Breast epithelium (tissue), 3 donors: ENCODE data around the gene LSM14B.

Source experiments
- POLR2A ChIP-seq: fragments of 450-650 bp; IDR thresholded peaks from one replicate; pipeline ENCODE4 v1.6.1; 2016; ENCODE audit warnings: antibody characterized with exemption, mild to moderate bottlenecking, moderate library complexity
- TF ChIP-seq, protein P1 (sequence below), 3 donors: fragments of 450-650 bp; IDR thresholded peaks; one replicate each; pipeline ENCODE4 v1.5.1; 2016 to 2017; ENCODE audit warnings: antibody characterized with exemption in 3 of 3, mild to moderate bottlenecking in 3 of 3, moderate library complexity in 3 of 3

DNA sequence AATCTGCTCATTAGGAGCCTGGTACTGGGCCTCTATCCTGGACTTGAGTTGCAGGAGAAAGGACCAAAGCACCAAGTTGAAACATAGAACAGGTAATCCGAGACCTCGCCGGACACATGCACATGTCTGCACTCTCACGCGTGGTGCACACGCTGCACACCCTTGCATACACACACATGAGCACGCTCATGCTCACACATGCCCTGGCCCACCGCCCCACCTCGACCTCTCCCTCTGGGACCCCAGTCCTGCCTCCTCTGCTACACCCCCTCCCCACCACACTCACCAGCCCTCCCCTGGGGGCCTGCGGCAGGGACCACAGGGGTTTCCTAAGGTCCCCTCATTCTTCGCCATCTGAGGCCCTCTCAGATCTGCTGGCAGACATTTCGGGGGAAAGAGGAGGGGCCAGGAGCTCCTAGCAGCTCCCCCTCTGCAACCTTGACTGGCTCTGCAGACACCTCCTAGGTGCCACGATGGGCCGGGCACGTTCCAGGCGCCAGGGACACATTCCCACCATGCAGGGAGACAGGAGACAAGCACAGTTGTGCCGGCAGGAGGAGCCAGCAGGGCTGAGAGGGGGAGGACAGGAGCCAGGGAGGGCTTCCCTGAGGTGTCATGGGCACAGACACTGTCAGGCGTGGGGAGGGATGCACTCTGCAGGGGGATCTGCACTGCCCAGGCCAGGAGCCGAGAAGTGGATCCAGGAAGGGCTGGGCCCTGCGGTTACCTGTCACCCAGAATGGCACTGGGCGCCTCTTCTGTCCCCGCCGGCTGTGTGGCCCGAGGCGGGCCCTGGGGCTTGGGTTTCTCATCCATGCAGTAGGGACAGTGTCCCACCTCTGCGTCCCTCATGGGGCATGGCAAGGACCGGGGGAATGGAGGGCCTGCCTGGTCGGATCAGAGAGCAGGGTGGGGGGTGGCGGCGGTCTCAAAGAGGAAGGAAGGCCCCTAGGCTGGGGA is 25.6 kb upstream of the LSM14B start:
- TF ChIP-seq, protein P1, sequence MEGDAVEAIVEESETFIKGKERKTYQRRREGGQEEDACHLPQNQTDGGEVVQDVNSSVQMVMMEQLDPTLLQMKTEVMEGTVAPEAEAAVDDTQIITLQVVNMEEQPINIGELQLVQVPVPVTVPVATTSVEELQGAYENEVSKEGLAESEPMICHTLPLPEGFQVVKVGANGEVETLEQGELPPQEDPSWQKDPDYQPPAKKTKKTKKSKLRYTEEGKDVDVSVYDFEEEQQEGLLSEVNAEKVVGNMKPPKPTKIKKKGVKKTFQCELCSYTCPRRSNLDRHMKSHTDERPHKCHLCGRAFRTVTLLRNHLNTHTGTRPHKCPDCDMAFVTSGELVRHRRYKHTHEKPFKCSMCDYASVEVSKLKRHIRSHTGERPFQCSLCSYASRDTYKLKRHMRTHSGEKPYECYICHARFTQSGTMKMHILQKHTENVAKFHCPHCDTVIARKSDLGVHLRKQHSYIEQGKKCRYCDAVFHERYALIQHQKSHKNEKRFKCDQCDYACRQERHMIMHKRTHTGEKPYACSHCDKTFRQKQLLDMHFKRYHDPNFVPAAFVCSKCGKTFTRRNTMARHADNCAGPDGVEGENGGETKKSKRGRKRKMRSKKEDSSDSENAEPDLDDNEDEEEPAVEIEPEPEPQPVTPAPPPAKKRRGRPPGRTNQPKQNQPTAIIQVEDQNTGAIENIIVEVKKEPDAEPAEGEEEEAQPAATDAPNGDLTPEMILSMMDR (IDR thresholded peaks at IDR 0.05) = no peak
- no peak for TF ChIP-seq POLR2A
